Stimulated activated CD4-positive, alpha-beta T cell treated with anti-CD3 and anti-CD28 coated beads, Interleukin-4, amount 100 ng/mL, for 4 hours (primary cell): ENCODE measurements around the gene AOPEP.
"Not testable (repeated sequence)": the region's sequence is repeated elsewhere in the genome, so short reads cannot be mapped to it uniquely, and the experiment has no call there.

Experiments used
- DNase-seq, 2 experiments: peaks; one replicate each; pipeline ENCODE4 v3.0.0-alpha.2; 2020

AOPEP gene

GRCh38 chr9:94872891-94873511 lies 146.5 kb downstream of the AOPEP start:
- no peak for DNase-seq

GRCh38 chr9:94874316-94874715 lies 147.8 kb downstream of the AOPEP start:
- no peak for DNase-seq

- no peak for DNase-seq
Observed at GRCh38 chr9:94875300-94876020, 149.0 kb downstream of the AOPEP start.

GRCh38 chr9:94878804-94879203 lies 152.3 kb downstream of the AOPEP start:
- not testable (repeated sequence) for DNase-seq

GRCh38 chr9:94879230-94879629 lies 152.7 kb downstream of the AOPEP start:
- no peak for DNase-seq

GRCh38 chr9:94881023-94881422 lies 154.5 kb downstream of the AOPEP start:
- DNase-seq: no peak

GRCh38 chr9:94881454-94881853 lies 155.0 kb downstream of the AOPEP start:
- DNase-seq: no peak

- no peak for DNase-seq
Observed at GRCh38 chr9:94881940-94882339, 155.4 kb downstream of the AOPEP start.

- no peak for DNase-seq
Observed at GRCh38 chr9:94882966-94883641, 156.6 kb downstream of the AOPEP start.

- DNase-seq: no peak
Observed at GRCh38 chr9:94885854-94886447, 159.5 kb downstream of the AOPEP start.

- no peak for DNase-seq
Observed at GRCh38 chr9:94887721-94888120, 161.2 kb downstream of the AOPEP start.

- DNase-seq: no peak
Observed at GRCh38 chr9:94888775-94889174, 162.3 kb downstream of the AOPEP start.

- no peak for DNase-seq
Observed at GRCh38 chr9:94889628-94890027, 163.1 kb downstream of the AOPEP start.

- no peak for DNase-seq
Observed at GRCh38 chr9:94891183-94891582, 164.7 kb downstream of the AOPEP start.

GRCh38 chr9:94892675-94893074 lies 166.2 kb downstream of the AOPEP start:
- DNase-seq: no peak

- no peak for DNase-seq
Observed at GRCh38 chr9:94894094-94894699, 167.7 kb downstream of the AOPEP start.

- no peak for DNase-seq
Observed at GRCh38 chr9:94895668-94896067, 169.2 kb downstream of the AOPEP start.

GRCh38 chr9:94896512-94896911 lies 170.0 kb downstream of the AOPEP start:
- DNase-seq: no peak

GRCh38 chr9:94899464-94900221 lies 173.1 kb downstream of the AOPEP start:
- DNase-seq: no peak

GRCh38 chr9:94900222-94901018 lies 173.9 kb downstream of the AOPEP start:
- DNase-seq: no peak

GRCh38 chr9:94901019-94901363 lies 174.5 kb downstream of the AOPEP start:
- no peak for DNase-seq

- DNase-seq: no peak
Observed at GRCh38 chr9:94903961-94904421, 177.5 kb downstream of the AOPEP start.
